Aorta (tissue), 4 donors: ENCODE measurements around the gene OR3A1. TPM values are rescaled to one million over a fixed set of nuclear protein-coding genes. Genes with fewer than 3 reads are reported as not detected.

Experiments used
- polyA plus RNA-seq, 2 donors: library from polyadenylated mRNA; stranded (reverse); fragments of 200-250 nt; gene quantifications; one replicate each; pipeline ENCODE4 v1.2.3, GENCODE V29; 2013
- total RNA-seq, 2 donors: library from RNA; stranded (reverse); fragmentation: NEBNext Ultra II Directional; extraction: Animal tissue kit (Norgen Biotek cat#: 25700); gene quantifications; one replicate each; pipeline ENCODE4 v1.2.1, GENCODE V29; 2021
- donor health status: healthy with polysubstance abuse.
- donor health status: Bipolar disorder and iron deficiency.
- donor health status: DM: no; HTN: no; CAD: no.
- donor health status: DM: yes; HTN: yes; CAD: no.

Gene OR3A1
- total and polyA plus RNA-seq, 4 donors: not detected

Other genes starting within 250 kb of the OR3A1 start
- not detected for gene OR1D5, start 234.8 kb downstream of the OR3A1 start, total RNA-seq
- gene OR1D5, start 234.8 kb downstream of the OR3A1 start, polyA plus RNA-seq: not detected
- gene OR1D2, start 193.9 kb downstream of the OR3A1 start, total RNA-seq: not detected
- gene OR1D2, start 193.9 kb downstream of the OR3A1 start, polyA plus RNA-seq: not detected
- not detected for gene OR1G1, start 170.8 kb downstream of the OR3A1 start, total RNA-seq
- not detected for gene OR1G1, start 170.8 kb downstream of the OR3A1 start, polyA plus RNA-seq
- gene OR1A2, start 100.8 kb downstream of the OR3A1 start, total RNA-seq: not detected
- gene OR1A2, start 100.8 kb downstream of the OR3A1 start, polyA plus RNA-seq: not detected
- gene OR1A1, start 90.7 kb downstream of the OR3A1 start, total RNA-seq: not detected
- gene OR1A1, start 90.7 kb downstream of the OR3A1 start, polyA plus RNA-seq: 1 to 10 TPM in 1 of 2 donors, not detected in 1; 1.1 TPM
- gene OR3A2, start 87.9 kb upstream of the OR3A1 start, total RNA-seq: not detected
- under 1 TPM in 1 of 2 donors, not detected in 1; 0.51 TPM for gene OR3A2, start 87.9 kb upstream of the OR3A1 start, polyA plus RNA-seq
- gene OR1E1, start 100.0 kb upstream of the OR3A1 start, total RNA-seq: not detected
- gene OR1E1, start 100.0 kb upstream of the OR3A1 start, polyA plus RNA-seq: not detected
- gene OR3A3, start 113.0 kb upstream of the OR3A1 start, total RNA-seq: not detected
- not detected for gene OR3A3, start 113.0 kb upstream of the OR3A1 start, polyA plus RNA-seq
- gene OR1E2, start 135.5 kb upstream of the OR3A1 start, total RNA-seq: not detected
- gene OR1E2, start 135.5 kb upstream of the OR3A1 start, polyA plus RNA-seq: not detected
- 1 to 10 TPM in 1 of 2 donors, not detected in 1; 1.4 TPM for gene SPATA22, start 173.5 kb upstream of the OR3A1 start, total RNA-seq
- under 1 TPM in 1 of 2 donors, not detected in 1; 0.67 TPM for gene SPATA22, start 173.5 kb upstream of the OR3A1 start, polyA plus RNA-seq
- gene ASPA, start 177.6 kb upstream of the OR3A1 start, total RNA-seq: 1 to 10 TPM; 3.2 to 6.6 TPM
- 1 to 10 TPM in 1 of 2 donors, under 1 TPM in 1; 0.10 to 4.5 TPM for gene ASPA, start 177.6 kb upstream of the OR3A1 start, polyA plus RNA-seq